HCT116 (cell line): ENCODE measurements around the gene LY6G6F. TPM values are rescaled to one million over a fixed set of nuclear protein-coding genes. Genes with fewer than 3 reads are reported as not detected.

Experiments
- ATAC-seq: fragments of 200-7000 bp; cut with Tn5 transposase; 2 replicates; pipeline ENCODE4 v1.9.1; 2020; ENCODE audit warnings: mild to moderate bottlenecking, moderate library complexity
- BruUV-seq: library from RNA; stranded (reverse); fragments of 400-500 nt; replicated peaks from 2 replicates; lab custom pipeline; 2021; lab: Mats Ljungman, UMichigan
- CTCF ChIA-PET: fragments of 300-600 bp; sonication (Branson Sonifier 250); formaldehyde crosslinking; loops from one replicate; lab custom pipeline; 2021; ENCODE audit warnings: antibody characterized with exemption; lab: Charles Lee
- POLR2A ChIA-PET: fragments of 300-600, 350-600 bp; sonication (Branson Sonifier 250); formaldehyde crosslinking; loops from one replicate; lab custom pipeline; 2021; ENCODE audit warnings: antibody characterized with exemption; lab: Charles Lee
- RAD21 ChIA-PET, 2 experiments: fragments of 300-600 bp; sonication (Branson Sonifier 250); formaldehyde crosslinking; loops; one replicate each; lab custom pipeline; 2023; ENCODE audit warnings: low total read pairs in 2 of 2; ENCODE audit not compliant: uncharacterized antibody in 2 of 2, unreplicated experiment in 2 of 2, low non-redundant PET in 1 of 2; lab: Charles Lee
- DNase-seq: peaks from one replicate; pipeline ENCODE4 v3.0.0-alpha.2; 2010; ENCODE audit warnings: low read depth, low spot score
- H2AFZ ChIP-seq: fragments of 200-600 bp; shearing (Covaris generic), sonication (generic); 2 replicates; pipeline ENCODE4 v1.6.1; 2017; ENCODE audit warnings: low read depth, mixed run types, mixed read lengths, antibody characterized with exemption, low read length; ENCODE audit not compliant: poor library complexity, severe bottlenecking
- H3K27ac ChIP-seq: 2 replicates; pipeline ENCODE4 v1.5.1; 2012; ENCODE audit warnings: low read depth, low read length
- H3K27me3 ChIP-seq: fragments of 200-600 bp; sonication (generic); 2 replicates; pipeline ENCODE4 v1.6.1; 2016; ENCODE audit warnings: mixed run types, low read length, mixed read lengths; ENCODE audit not compliant: insufficient read depth
- H3K36me3 ChIP-seq, 2 experiments: fragments of 200-500 bp in 1 of 2; fragments of 200-600 bp in 1 of 2; sonication (Bioruptor generic) in 1 of 2; sonication (generic) in 1 of 2; 2 replicates each; pipeline versions ENCODE4 v1.5.1 to v1.6.1; 2014 to 2016; ENCODE audit warnings: low read length in 2 of 2, inconsistent platforms in 1 of 2, mixed read lengths in 1 of 2, mixed run types in 1 of 2; ENCODE audit not compliant: insufficient read depth in 2 of 2, control insufficient read depth in 1 of 2
- H3K4me1 ChIP-seq, 2 experiments: fragments of 200-600 bp in 1 of 2; sonication (generic) in 1 of 2; 2 replicates each; pipeline versions ENCODE4 v1.5.1 to v1.6.1; 2012 to 2017; ENCODE audit warnings: low read length in 2 of 2, inconsistent platforms in 1 of 2, mild to moderate bottlenecking in 1 of 2, mixed read lengths in 1 of 2, mixed run types in 1 of 2, moderate library complexity in 1 of 2; ENCODE audit not compliant: insufficient read depth in 2 of 2, control insufficient read depth in 1 of 2
- H3K4me2 ChIP-seq: fragments of 200-600 bp; sonication (generic); 2 replicates; pipeline ENCODE4 v1.6.1; 2017; ENCODE audit warnings: mixed run types, low read length, mixed read lengths
- H3K4me3 ChIP-seq, 2 experiments: fragments of 200-600 bp in 1 of 2; sonication (generic) in 1 of 2; replicated peaks in 1 of 2; 2 replicates each; pipeline ENCODE4 v1.5.1; 2011 to 2016; ENCODE audit warnings: low read length in 2 of 2, control low read depth in 1 of 2, low read depth in 1 of 2, mild to moderate bottlenecking in 1 of 2, mixed read lengths in 1 of 2, mixed run types in 1 of 2
- H3K79me2 ChIP-seq: fragments of 200-600 bp; sonication (generic); 2 replicates; pipeline ENCODE4 v1.6.1; 2017; ENCODE audit warnings: mild to moderate bottlenecking, mixed run types, low read length, moderate library complexity, mixed read lengths; ENCODE audit not compliant: insufficient read depth
- H3K9ac ChIP-seq: fragments of 200-600 bp; sonication (generic); 2 replicates; pipeline ENCODE4 v1.6.1; 2016; ENCODE audit warnings: low read length, mixed read lengths
- H3K9me2 ChIP-seq: fragments of 200-600 bp; sonication (generic), shearing (Covaris generic); 2 replicates; pipeline ENCODE4 v1.6.1; 2017; ENCODE audit warnings: mixed run types, mild to moderate bottlenecking, moderate library complexity; ENCODE audit not compliant: insufficient read depth
- H3K9me3 ChIP-seq, 2 experiments: fragments of 200-500 bp in 1 of 2; fragments of 200-600 bp in 1 of 2; sonication (Bioruptor generic) in 1 of 2; sonication (generic) in 1 of 2; 2 replicates each; pipeline ENCODE4 v1.6.1; 2014 to 2017; ENCODE audit warnings: low read length in 2 of 2, mixed read lengths in 2 of 2, inconsistent platforms in 1 of 2, low read depth in 1 of 2, mild to moderate bottlenecking in 1 of 2, mixed run types in 1 of 2, moderate library complexity in 1 of 2; ENCODE audit not compliant: control insufficient read depth in 1 of 2, insufficient read depth in 1 of 2
- H4K20me1 ChIP-seq: fragments of 200-600 bp; sonication (generic), shearing (Covaris generic); 2 replicates; pipeline ENCODE4 v1.6.1; 2017; ENCODE audit warnings: mixed run types, mild to moderate bottlenecking, moderate library complexity; ENCODE audit not compliant: insufficient read depth
- CEBPB ChIP-seq: IDR thresholded peaks from 2 replicates; pipeline ENCODE4 v1.6.1; 2012; ENCODE audit warnings: low read depth
- EGR1 ChIP-seq: IDR thresholded peaks from 2 replicates; pipeline ENCODE4 v1.6.1; 2012; ENCODE audit warnings: low read depth
- ELF1 ChIP-seq: IDR thresholded peaks from 2 replicates; pipeline ENCODE4 v1.6.1; 2012; ENCODE audit warnings: low read depth, borderline replicate concordance
- EZH2 ChIP-seq: fragments of 200-600 bp; sonication (generic); IDR thresholded peaks from 2 replicates; pipeline ENCODE4 v1.6.1; 2017; ENCODE audit warnings: antibody characterized with exemption, mixed run types
- EZH2phosphoT487 ChIP-seq: fragments of 200-600 bp; IDR thresholded peaks from 2 replicates; pipeline ENCODE4 v1.6.1; 2018; ENCODE audit warnings: antibody characterized with exemption, borderline replicate concordance
- FOSL1 ChIP-seq: IDR thresholded peaks from 2 replicates; pipeline ENCODE4 v1.6.1; 2012; ENCODE audit warnings: low read depth
- JUND ChIP-seq: IDR thresholded peaks from 2 replicates; pipeline ENCODE4 v1.6.1; 2012
- SRF ChIP-seq: IDR thresholded peaks from 2 replicates; pipeline ENCODE4 v1.6.1; 2012; ENCODE audit warnings: low read depth
- TCF7L2 ChIP-seq: IDR thresholded peaks from 2 replicates; pipeline ENCODE4 v1.7.0; 2011; ENCODE audit warnings: borderline replicate concordance, inconsistent platforms; ENCODE audit not compliant: insufficient read depth, insufficient read length; ENCODE audit errors: extremely low read depth
- YY1 ChIP-seq: IDR thresholded peaks from 2 replicates; pipeline ENCODE4 v1.6.1; 2011; ENCODE audit warnings: low read length, low read depth, moderate library complexity, mild to moderate bottlenecking; ENCODE audit not compliant: insufficient replicate concordance; ENCODE audit errors: extremely low read depth
- intact Hi-C: fragments of 100-400 bp; cut with micrococcal nuclease; formaldehyde crosslinking; loops from 2 replicates; pipeline ENCODE4 v1.10.0; 2022
- total RNA-seq: library from RNA; stranded (reverse); gene quantifications from one replicate; pipeline ENCODE4 v1.2.1, GENCODE V29; 2021; ENCODE audit not compliant: unreplicated experiment
- TF ChIP-seq, protein P1 (sequence below), 3 experiments: fragments of 200-600 bp in 1 of 3; sonication (generic) in 1 of 3; IDR thresholded peaks in 2 of 3; conservative IDR thresholded peaks in 1 of 3; 2 replicates each; pipeline ENCODE4 v1.5.1; 2012 to 2017; ENCODE audit warnings: low read depth in 2 of 3, low read length in 2 of 3, antibody characterized with exemption in 1 of 3, borderline replicate concordance in 1 of 3, control low read depth in 1 of 3, mild to moderate bottlenecking in 1 of 3, mixed read lengths in 1 of 3, mixed run types in 1 of 3, moderate library complexity in 1 of 3; ENCODE audit not compliant: insufficient read depth in 1 of 3
- TF ChIP-seq, protein P2 (sequence below): IDR thresholded peaks from 2 replicates; pipeline ENCODE4 v1.6.1; 2012; ENCODE audit warnings: low read depth
- TF ChIP-seq, protein P3 (sequence below): IDR thresholded peaks from 2 replicates; pipeline ENCODE4 v1.6.1; 2012

The LY6G6F gene
- total RNA-seq, 1 experiment from 2014 or later, result not detected

DNA sequence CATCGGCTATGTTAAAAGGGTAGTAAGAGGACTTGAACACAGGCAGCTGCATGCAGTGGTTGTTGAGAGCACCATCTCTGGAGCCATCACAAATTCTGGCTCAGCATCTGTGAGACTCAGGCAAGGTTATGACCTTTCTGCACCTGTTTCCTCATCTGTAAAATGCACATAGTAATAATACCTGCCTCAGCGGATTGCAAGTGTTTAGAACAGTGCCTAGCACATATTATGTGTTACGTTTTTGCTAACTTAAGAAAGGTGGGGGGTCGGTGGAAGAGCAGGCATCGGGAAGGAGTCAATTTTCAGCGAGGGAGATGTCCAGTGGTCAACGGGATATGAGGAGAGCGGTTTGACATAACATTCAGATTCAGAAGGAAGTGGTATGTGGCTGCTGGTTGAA lies 28.7 kb upstream of the LY6G6F start:
- no peaks in the 10 kb centered on the region for H3K9me3 ChIP-seq
- no peak overlapping the region for H3K4me2 ChIP-seq
- no peaks in the 10 kb centered on the region for H4K20me1 ChIP-seq
- no peaks in the 10 kb centered on the region for H3K9me2 ChIP-seq
- no peak for DNase-seq
- no peak overlapping the region for H3K27ac ChIP-seq
- RAD21 ChIA-PET, result interaction anchor here in 1 of 2 experiments (0.5 kb wide), 1 partner anchor 27 kb away, joined by 3 read pairs; no protein-coding TSS in a partner anchor
- CTCF ChIA-PET, result no interaction called here
- no peak for ATAC-seq
- intact Hi-C loops, result no loop called here
- H2AFZ ChIP-seq, result no peak overlapping the region
- no peaks in the 10 kb centered on the region for H3K27me3 ChIP-seq
- H3K4me1 ChIP-seq, result peaks cover 4 to 19% of the 10 kb centered on the region in 2 experiments; a peak in 3 of 4 replicates
- POLR2A ChIA-PET, result no interaction called here
- no peak overlapping the region for H3K9ac ChIP-seq
- H3K36me3 ChIP-seq, result no peaks in the 10 kb centered on the region; a peak in 1 of 4 replicates
- no peak overlapping the region for H3K4me3 ChIP-seq
- H3K79me2 ChIP-seq, result no peaks in the 10 kb centered on the region
- TF ChIP-seq ELF1 (no peak), EZH2phosphoT487 (no peak), JUND (no peak), FOSL1 (no peak), TCF7L2 (no peak), EZH2 (no peak), SRF (no peak), EGR1 (no peak), CEBPB (no peak), YY1 (no peak)
- TF ChIP-seq, protein P1, sequence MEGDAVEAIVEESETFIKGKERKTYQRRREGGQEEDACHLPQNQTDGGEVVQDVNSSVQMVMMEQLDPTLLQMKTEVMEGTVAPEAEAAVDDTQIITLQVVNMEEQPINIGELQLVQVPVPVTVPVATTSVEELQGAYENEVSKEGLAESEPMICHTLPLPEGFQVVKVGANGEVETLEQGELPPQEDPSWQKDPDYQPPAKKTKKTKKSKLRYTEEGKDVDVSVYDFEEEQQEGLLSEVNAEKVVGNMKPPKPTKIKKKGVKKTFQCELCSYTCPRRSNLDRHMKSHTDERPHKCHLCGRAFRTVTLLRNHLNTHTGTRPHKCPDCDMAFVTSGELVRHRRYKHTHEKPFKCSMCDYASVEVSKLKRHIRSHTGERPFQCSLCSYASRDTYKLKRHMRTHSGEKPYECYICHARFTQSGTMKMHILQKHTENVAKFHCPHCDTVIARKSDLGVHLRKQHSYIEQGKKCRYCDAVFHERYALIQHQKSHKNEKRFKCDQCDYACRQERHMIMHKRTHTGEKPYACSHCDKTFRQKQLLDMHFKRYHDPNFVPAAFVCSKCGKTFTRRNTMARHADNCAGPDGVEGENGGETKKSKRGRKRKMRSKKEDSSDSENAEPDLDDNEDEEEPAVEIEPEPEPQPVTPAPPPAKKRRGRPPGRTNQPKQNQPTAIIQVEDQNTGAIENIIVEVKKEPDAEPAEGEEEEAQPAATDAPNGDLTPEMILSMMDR (IDR thresholded peaks at IDR 0.05 in 2 of 3, conservative IDR thresholded peaks at IDR 0.05 in 1 of 3; ENCODE audit: borderline replicate concordance in 1 of 3, insufficient read depth in 1 of 3, low read depth in 2 of 3, low read length in 2 of 3), result no peak
- TF ChIP-seq, protein P2, sequence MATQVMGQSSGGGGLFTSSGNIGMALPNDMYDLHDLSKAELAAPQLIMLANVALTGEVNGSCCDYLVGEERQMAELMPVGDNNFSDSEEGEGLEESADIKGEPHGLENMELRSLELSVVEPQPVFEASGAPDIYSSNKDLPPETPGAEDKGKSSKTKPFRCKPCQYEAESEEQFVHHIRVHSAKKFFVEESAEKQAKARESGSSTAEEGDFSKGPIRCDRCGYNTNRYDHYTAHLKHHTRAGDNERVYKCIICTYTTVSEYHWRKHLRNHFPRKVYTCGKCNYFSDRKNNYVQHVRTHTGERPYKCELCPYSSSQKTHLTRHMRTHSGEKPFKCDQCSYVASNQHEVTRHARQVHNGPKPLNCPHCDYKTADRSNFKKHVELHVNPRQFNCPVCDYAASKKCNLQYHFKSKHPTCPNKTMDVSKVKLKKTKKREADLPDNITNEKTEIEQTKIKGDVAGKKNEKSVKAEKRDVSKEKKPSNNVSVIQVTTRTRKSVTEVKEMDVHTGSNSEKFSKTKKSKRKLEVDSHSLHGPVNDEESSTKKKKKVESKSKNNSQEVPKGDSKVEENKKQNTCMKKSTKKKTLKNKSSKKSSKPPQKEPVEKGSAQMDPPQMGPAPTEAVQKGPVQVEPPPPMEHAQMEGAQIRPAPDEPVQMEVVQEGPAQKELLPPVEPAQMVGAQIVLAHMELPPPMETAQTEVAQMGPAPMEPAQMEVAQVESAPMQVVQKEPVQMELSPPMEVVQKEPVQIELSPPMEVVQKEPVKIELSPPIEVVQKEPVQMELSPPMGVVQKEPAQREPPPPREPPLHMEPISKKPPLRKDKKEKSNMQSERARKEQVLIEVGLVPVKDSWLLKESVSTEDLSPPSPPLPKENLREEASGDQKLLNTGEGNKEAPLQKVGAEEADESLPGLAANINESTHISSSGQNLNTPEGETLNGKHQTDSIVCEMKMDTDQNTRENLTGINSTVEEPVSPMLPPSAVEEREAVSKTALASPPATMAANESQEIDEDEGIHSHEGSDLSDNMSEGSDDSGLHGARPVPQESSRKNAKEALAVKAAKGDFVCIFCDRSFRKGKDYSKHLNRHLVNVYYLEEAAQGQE, result no peak
- TF ChIP-seq, protein P3, sequence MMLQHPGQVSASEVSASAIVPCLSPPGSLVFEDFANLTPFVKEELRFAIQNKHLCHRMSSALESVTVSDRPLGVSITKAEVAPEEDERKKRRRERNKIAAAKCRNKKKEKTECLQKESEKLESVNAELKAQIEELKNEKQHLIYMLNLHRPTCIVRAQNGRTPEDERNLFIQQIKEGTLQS, result no peak
- no TSS peak for BruUV-seq
